Right cardiac atrium (tissue), 5 donors: Measurements from ENCODE around the gene CHST9. TPM values are rescaled to one million over a fixed set of nuclear protein-coding genes. Genes with fewer than 3 reads are reported as not detected.
"Not testable (repeated sequence)": the region's sequence is repeated elsewhere in the genome, so short reads cannot be mapped to it uniquely, and the experiment has no call there.

Source experiments
- ATAC-seq, 2 donors: fragments of 200-7000 bp; cut with Tn5 transposase; one replicate each; pipeline versions ENCODE4 v1.8.0 to v1.9.1; 2020; ENCODE audit warnings: moderate library complexity in 2 of 2, mild to moderate bottlenecking in 1 of 2
- DNase-seq, 3 donors: peaks; one replicate each; pipeline ENCODE4 v3.0.0-alpha.2; 2020
- H3K27ac ChIP-seq: one replicate; pipeline ENCODE4 v1.5.1; 2013; ENCODE audit warnings: mild to moderate bottlenecking, low read length, control low read depth, moderate library complexity
- H3K27me3 ChIP-seq: one replicate; pipeline ENCODE4 v1.6.1; 2013; ENCODE audit not compliant: control insufficient read depth, insufficient read depth
- H3K4me1 ChIP-seq: one replicate; pipeline ENCODE4 v1.6.1; 2013; ENCODE audit warnings: low read length; ENCODE audit not compliant: control insufficient read depth, insufficient read depth
- H3K4me3 ChIP-seq: one replicate; pipeline ENCODE4 v1.5.1; 2013; ENCODE audit warnings: low read length, control low read depth
- H3K9me3 ChIP-seq: one replicate; pipeline ENCODE4 v1.6.1; 2013; ENCODE audit warnings: low read length; ENCODE audit not compliant: control insufficient read depth
- WGBS: extraction: QIAGEN DNeasy Blood & Tissue Kit; methylation state at CpG from one replicate; pipeline ENCODE4 v1.1.7; 2013; 5-methylcytosine and 5-hydroxymethylcytosine counted together
- intact Hi-C, 4 donors: fragments of 100-400 bp; cut with DNase I; formaldehyde crosslinking; loops; one replicate each; pipeline versions ENCODE4 v1.11.0 to v1.14.0; 2022 to 2023
- polyA plus RNA-seq: library from polyadenylated mRNA; stranded (reverse); fragments of 200-250 nt; gene quantifications from one replicate; pipeline ENCODE4 v1.2.3, GENCODE V29; 2013
- total RNA-seq, 4 donors: library from RNA; stranded (reverse); fragmentation: NEBNext Ultra II Directional; extraction: Animal tissue kit (Norgen Biotek cat#: 25700); gene quantifications; one replicate each; pipeline ENCODE4 v1.2.1, GENCODE V29; 2021
- donor health status: healthy with polysubstance abuse.
- donor health status: DM: no; HTN: yes; CAD: no.
- donor health status: DM: no; HTN: no; CAD: no.
- donor health status: DM: no; HTN: yes; CAD: no; lungs with severe emphysema.
- donor health status: DM: yes; HTN: yes; CAD: no.

CHST9 gene
- total and polyA plus RNA-seq, 5 donors = 0.21 to 1.3 (median 0.57) TPM

DNA sequence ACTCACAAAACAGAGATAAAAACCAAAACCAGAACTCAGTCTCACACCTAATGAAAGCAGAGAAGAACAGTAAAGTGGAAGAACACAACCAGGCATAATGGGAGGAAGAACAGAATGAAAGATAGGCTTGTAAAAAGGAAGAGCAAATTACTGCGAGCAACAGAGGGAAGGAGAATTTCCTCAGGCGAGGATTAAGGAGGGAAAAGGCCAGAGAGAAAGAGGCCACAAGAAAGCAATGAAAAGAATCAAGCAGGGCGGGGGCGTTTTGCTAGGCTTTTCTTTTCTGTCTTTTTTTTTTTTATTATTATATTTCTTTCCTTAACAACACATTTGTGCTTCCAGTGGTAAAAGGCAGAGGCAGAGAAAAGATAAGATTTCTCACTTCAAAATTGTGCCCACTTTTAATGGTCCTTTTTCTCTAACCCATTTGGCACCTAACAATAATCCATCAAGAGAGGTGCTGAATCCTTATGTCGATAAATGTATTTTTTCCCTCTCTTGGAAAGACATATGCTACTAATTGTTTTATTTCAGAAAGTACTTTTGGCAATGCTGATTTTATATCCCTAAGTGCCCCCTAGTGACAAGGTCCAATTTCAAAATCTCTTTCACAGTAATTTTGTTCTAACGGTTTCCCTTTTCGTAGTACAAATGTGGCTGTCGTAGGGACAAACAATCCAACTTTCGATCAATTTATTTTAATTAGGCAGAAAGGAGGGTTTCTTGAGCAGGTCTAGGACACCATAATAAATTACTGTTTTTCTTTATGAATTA, 180.9 kb downstream of the CHST9 start:
- no peaks in the 10 kb centered on the region for H3K27me3 ChIP-seq
- no peak for DNase-seq
- no peak for ATAC-seq
- H3K4me1 ChIP-seq = no peaks in the 10 kb centered on the region
- no peak overlapping the region for H3K4me3 ChIP-seq
- no peaks in the 10 kb centered on the region for H3K9me3 ChIP-seq
- no peak overlapping the region for H3K27ac ChIP-seq
- 47% methylated on average over 9 of the region's 9 CpGs for WGBS
- intact Hi-C loops = no loop called here

DNA sequence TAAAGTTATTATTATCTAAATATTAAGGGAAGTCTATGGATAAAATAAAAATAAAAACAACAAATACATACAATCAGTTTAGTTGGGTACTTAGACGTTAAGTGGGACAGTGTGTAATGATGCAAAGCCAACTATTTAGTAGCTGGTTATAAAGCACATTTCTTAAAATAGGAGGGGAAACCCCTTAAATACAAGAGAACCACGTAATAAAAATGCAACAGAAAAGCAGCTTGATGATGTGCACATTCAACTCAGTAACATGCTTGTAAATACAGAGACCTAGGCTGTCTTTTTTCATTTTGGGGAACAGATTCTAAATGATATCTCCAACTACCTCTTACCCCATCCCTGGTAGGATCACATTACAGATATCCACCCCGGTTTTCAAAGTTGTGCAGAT, 185.3 kb downstream of the CHST9 start:
- Histone ChIP-seq H3K27ac (no peak overlapping the region), H3K9me3 (no peaks in the 10 kb centered on the region), H3K27me3 (no peaks in the 10 kb centered on the region), H3K4me3 (no peak overlapping the region), H3K4me1 (no peaks in the 10 kb centered on the region)
- intact Hi-C loops = no loop called here
- no peak for ATAC-seq
- WGBS = 30% methylated on average over 3 of the region's 3 CpGs
- no peak for DNase-seq

DNA sequence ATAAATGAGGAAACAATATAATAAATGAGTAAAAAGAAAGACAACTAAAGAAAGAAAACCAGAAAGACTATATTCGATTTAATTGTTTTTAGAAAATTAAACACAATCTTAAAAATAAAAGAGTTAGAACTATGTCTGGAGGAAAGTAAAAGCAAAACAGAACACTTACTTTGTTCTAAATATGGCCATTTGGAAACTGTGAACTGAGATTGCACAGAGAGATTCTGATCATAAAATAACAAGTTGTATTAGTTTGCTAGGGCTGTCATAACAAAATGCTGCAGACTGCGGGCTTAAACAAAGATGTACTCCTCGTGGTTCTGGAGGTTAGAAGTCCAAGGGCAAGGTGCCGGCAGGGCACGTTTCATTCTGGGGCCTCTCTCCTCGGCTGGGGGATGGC, 191.5 kb downstream of the CHST9 start:
- no peak for ATAC-seq
- no peaks in the 10 kb centered on the region for H3K27me3 ChIP-seq
- intact Hi-C loops = no loop called here
- no peak for DNase-seq
- H3K4me3 ChIP-seq = no peak overlapping the region
- H3K27ac ChIP-seq = no peak overlapping the region
- H3K4me1 ChIP-seq = no peaks in the 10 kb centered on the region
- no peaks in the 10 kb centered on the region for H3K9me3 ChIP-seq
- 78% methylated on average over 6 of the region's 6 CpGs for WGBS

GRCh38 chr18:26992926-26993325, 192.2 kb downstream of the CHST9 start:
- H3K4me1 ChIP-seq = no peaks in the 10 kb centered on the region
- no peak for DNase-seq
- intact Hi-C loops = no loop called here
- H3K9me3 ChIP-seq = no peaks in the 10 kb centered on the region
- 75% methylated on average over 2 of the region's 2 CpGs for WGBS
- H3K27ac ChIP-seq = no peak overlapping the region
- no peak overlapping the region for H3K4me3 ChIP-seq
- no peak for ATAC-seq
- no peaks in the 10 kb centered on the region for H3K27me3 ChIP-seq

DNA sequence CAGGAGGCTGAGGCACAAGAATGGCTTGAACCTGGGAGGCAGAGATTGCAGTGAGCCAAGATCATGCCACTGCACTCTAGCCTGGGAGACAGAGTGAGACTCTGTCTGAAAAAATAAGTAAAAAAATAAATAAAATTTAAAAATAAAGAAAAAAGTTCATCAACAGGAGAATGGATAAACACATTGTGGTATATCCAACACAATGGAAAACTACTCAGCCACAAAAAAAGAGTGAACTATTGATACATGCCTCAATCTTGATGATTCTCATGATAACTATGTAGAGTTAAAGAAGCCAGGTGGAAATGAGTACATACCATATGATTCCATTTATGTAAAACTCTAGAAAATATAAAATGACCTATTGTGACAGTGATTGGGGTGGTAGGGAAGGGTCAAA, 195.3 kb downstream of the CHST9 start:
- DNase-seq (no peak), ATAC-seq (no peak)
- no peaks in the 10 kb centered on the region for H3K9me3 ChIP-seq
- intact Hi-C loops = no loop called here
- no peak overlapping the region for H3K27ac ChIP-seq
- no peaks in the 10 kb centered on the region for H3K4me1 ChIP-seq
- H3K27me3 ChIP-seq = no peaks in the 10 kb centered on the region
- no peak overlapping the region for H3K4me3 ChIP-seq

DNA sequence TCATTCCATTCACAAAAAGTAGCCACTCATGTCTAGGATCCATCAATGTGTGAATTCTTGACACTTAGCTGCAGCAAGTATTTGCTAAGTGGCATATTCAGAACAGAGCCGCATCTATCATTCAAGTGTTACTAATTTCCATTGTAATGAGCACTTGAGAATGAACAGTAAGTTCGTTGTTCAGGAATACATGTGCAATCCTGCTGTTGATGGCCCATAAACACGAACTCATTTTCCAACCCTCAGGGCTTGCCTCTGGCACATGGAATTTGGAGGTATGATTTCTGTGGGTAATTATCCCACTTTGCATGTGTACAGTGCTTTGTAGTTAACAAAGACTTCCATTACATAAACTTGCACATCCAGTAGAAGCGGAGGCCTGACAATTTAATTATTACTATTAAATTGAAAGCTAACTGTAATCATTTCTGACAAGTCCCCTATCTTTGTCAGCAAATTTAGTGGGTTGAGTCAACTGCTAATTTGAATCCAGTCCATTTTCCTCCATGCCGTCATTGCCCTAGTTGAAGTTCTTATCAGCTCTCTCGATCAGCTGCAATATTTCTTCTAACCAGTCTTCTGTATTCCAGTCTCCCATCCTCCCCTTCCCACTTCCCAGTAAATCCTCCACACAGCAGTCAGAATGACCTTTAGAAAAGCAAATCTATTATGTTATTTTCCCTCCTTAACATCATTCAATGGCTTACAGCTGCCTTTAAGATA, 203.6 kb downstream of the CHST9 start:
- Histone ChIP-seq H3K9me3 (no peaks in the 10 kb centered on the region), H3K27me3 (no peaks in the 10 kb centered on the region), H3K4me1 (no peaks in the 10 kb centered on the region), H3K27ac (no peak overlapping the region), H3K4me3 (no peak overlapping the region)
- WGBS = 62% methylated on average over 6 of the region's 6 CpGs
- intact Hi-C loops = no loop called here
- DNase-seq (no peak), ATAC-seq (no peak)

- Histone ChIP-seq H3K4me3 (no peak overlapping the region), H3K27ac (no peak overlapping the region), H3K9me3 (no peaks in the 10 kb centered on the region), H3K4me1 (no peaks in the 10 kb centered on the region), H3K27me3 (no peaks in the 10 kb centered on the region)
- ATAC-seq (no peak), DNase-seq (no peak)
- intact Hi-C loops = no loop called here
- WGBS = 73% methylated on average over 4 of the region's 4 CpGs
These were observed 206.2 kb downstream of the CHST9 start for GRCh38 chr18:26978812-26979341.

DNA sequence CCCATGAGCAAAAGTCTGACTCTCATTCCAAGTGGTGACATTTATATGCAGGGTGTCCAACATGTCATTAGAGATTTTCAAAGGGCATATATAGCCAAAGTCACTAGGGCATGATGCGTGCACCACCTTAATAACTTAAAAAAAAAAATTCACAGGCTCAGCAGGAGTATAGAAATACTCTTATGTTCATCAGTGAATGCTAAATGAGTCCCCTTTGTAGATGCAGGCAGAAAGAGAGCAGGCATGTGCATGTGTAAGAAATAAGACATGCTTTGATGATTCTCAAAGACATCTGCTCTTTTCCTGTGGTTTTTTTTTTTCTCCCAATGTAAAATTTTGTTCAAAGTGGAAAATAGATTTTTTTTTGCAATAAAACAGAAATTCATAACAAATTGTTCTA, 207.3 kb downstream of the CHST9 start:
- DNase-seq (no peak), ATAC-seq (no peak)
- Histone ChIP-seq H3K4me3 (no peak overlapping the region), H3K4me1 (no peaks in the 10 kb centered on the region), H3K27ac (no peak overlapping the region), H3K27me3 (no peaks in the 10 kb centered on the region), H3K9me3 (no peaks in the 10 kb centered on the region)
- intact Hi-C loops = no loop called here
- 79% methylated on average over 1 of the region's 1 CpG for WGBS

DNA sequence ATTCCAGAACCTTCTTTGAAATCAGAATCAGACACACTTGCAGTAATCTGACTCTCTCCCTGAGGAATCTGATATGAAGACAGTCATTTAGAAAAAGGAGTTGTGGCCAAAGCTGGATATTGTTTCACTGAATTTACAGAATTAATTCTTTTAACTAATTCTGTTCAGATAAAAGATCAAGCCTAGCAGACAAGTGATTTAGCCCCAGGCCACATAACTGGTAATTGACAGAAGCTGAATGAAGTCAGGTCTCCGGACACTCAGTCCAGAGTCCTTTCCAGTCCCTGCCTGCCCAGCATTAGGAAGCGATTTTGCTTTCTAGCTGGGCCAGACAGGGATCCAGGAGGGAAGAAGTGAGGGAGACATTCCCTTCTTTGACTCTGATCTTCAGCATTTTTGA, 208.9 kb downstream of the CHST9 start:
- H3K9me3 ChIP-seq = no peaks in the 10 kb centered on the region
- no peak overlapping the region for H3K4me3 ChIP-seq
- H3K27me3 ChIP-seq = no peaks in the 10 kb centered on the region
- no peaks in the 10 kb centered on the region for H3K4me1 ChIP-seq
- ATAC-seq = no peak
- DNase-seq = no peak
- intact Hi-C loops = no loop called here
- H3K27ac ChIP-seq = no peak overlapping the region
- 83% methylated on average over 2 of the region's 2 CpGs for WGBS

- H3K27ac ChIP-seq, H3K27me3 ChIP-seq, ATAC-seq, intact Hi-C loops, H3K9me3 ChIP-seq, H3K4me1 ChIP-seq, H3K4me3 ChIP-seq, DNase-seq: not testable (repeated sequence)
- 92% methylated on average over 15 of the region's 15 CpGs for WGBS
These were observed 212.6 kb downstream of the CHST9 start for GRCh38 chr18:26972549-26972948.

DNA sequence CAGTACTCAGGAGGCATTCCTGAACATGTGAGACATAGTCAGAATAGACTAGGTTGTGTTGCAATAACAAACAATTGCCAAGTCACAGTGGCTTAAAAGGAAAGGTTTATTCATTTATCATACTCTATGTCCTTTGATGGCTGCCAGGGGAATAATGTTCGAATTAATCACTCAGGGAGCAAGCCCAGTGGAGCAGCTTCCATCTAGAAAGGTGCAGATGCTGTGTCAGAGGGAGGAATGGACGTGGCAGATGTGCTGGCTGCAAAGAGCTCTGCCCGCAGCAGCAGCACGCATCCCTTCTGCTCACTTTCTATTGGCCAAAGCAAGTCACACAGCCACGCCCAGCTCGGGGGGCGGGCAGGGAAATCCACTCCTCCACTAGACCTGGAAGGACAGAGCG, 213.7 kb downstream of the CHST9 start:
- no peak for DNase-seq
- WGBS = 82% methylated on average over 8 of the region's 8 CpGs
- intact Hi-C loops = no loop called here

More for the DNA sequence above, 213.7 kb downstream of the CHST9 start:
- Histone ChIP-seq H3K4me1 (no peaks in the 10 kb centered on the region), H3K4me3 (no peak overlapping the region), H3K27ac (no peak overlapping the region), H3K9me3 (no peaks in the 10 kb centered on the region), H3K27me3 (no peaks in the 10 kb centered on the region)
- ATAC-seq = no peak
